Neuronal stem cell (in vitro differentiated cells): ENCODE results near the gene ZBTB26.

ENCODE experiments used
- DNase-seq: peaks from one replicate; pipeline ENCODE4 v3.0.0-alpha.2; 2013; ENCODE audit warnings: low spot score
- H2AFZ ChIP-seq: one replicate; pipeline ENCODE4 v1.6.1; 2013; ENCODE audit warnings: mild to moderate bottlenecking, low read length, inconsistent platforms
- H2AK5ac ChIP-seq: 2 replicates; pipeline ENCODE4 v1.6.1; 2013; ENCODE audit warnings: low read depth, mild to moderate bottlenecking, inconsistent platforms, low read length, moderate library complexity, mixed read lengths
- H2BK120ac ChIP-seq: 2 replicates; pipeline ENCODE4 v1.6.1; 2013; ENCODE audit warnings: low read depth, mild to moderate bottlenecking, inconsistent platforms, low read length, moderate library complexity, mixed read lengths
- H2BK12ac ChIP-seq: one replicate; pipeline ENCODE4 v1.6.1; 2013; ENCODE audit warnings: low read length, inconsistent platforms
- H2BK15ac ChIP-seq: 2 replicates; pipeline ENCODE4 v1.6.1; 2013; ENCODE audit warnings: mild to moderate bottlenecking, low read length, inconsistent platforms, mixed read lengths
- H2BK5ac ChIP-seq: one replicate; pipeline ENCODE4 v1.6.1; 2013; ENCODE audit warnings: inconsistent platforms, mild to moderate bottlenecking, low read length, moderate library complexity
- H3K14ac ChIP-seq: one replicate; pipeline ENCODE4 v1.6.1; 2013; ENCODE audit warnings: low read length, inconsistent platforms
- H3K18ac ChIP-seq: 2 replicates; pipeline ENCODE4 v1.6.1; 2013; ENCODE audit warnings: low read length, inconsistent platforms
- H3K23ac ChIP-seq: 2 replicates; pipeline ENCODE4 v1.6.1; 2013; ENCODE audit warnings: low read depth, mild to moderate bottlenecking, mixed read lengths, low read length, inconsistent platforms; ENCODE audit not compliant: poor library complexity
- H3K27ac ChIP-seq: replicated peaks from 3 replicates; pipeline ENCODE4 v1.5.1; 2013; ENCODE audit warnings: low read length, inconsistent platforms
- H3K27me3 ChIP-seq, 3 experiments: 2 replicates each; pipeline ENCODE4 v1.6.1; 2013; ENCODE audit warnings: low read length in 3 of 3, mild to moderate bottlenecking in 2 of 3, inconsistent platforms in 1 of 3, low read depth in 1 of 3, mixed read lengths in 1 of 3, moderate library complexity in 1 of 3; ENCODE audit not compliant: control insufficient read depth in 3 of 3, insufficient read depth in 3 of 3
- H3K36me3 ChIP-seq, 2 donors: replicated peaks in 1 of 2; 2 replicates each; pipeline ENCODE4 v1.6.1; 2013; ENCODE audit warnings: low read length in 2 of 2; ENCODE audit not compliant: control insufficient read depth in 2 of 2, insufficient read depth in 2 of 2
- H3K4ac ChIP-seq: 2 replicates; pipeline ENCODE4 v1.6.1; 2013; ENCODE audit warnings: inconsistent platforms, mild to moderate bottlenecking, low read length, moderate library complexity
- H3K4me1 ChIP-seq, 2 donors: 1 replicate in 1 of 2; 2 replicates in 1 of 2; pipeline ENCODE4 v1.6.1; 2013; ENCODE audit warnings: low read length in 2 of 2, low read depth in 1 of 2; ENCODE audit not compliant: control insufficient read depth in 2 of 2, insufficient read depth in 1 of 2
- H3K4me2 ChIP-seq: one replicate; pipeline ENCODE4 v1.6.1; 2013; ENCODE audit warnings: mild to moderate bottlenecking, low read length, inconsistent platforms; ENCODE audit not compliant: insufficient read depth, poor library complexity, severe bottlenecking
- H3K4me3 ChIP-seq, 2 donors: 2 replicates each; pipeline ENCODE4 v1.5.1; 2013; ENCODE audit warnings: low read length in 2 of 2, mild to moderate bottlenecking in 2 of 2, inconsistent platforms in 1 of 2, moderate library complexity in 1 of 2
- H3K79me1 ChIP-seq: one replicate; pipeline ENCODE4 v1.6.1; 2013; ENCODE audit warnings: low read depth, mild to moderate bottlenecking, inconsistent platforms, low read length, moderate library complexity
- H3K9ac ChIP-seq: one replicate; pipeline ENCODE4 v1.6.1; 2013; ENCODE audit warnings: mild to moderate bottlenecking, low read depth, low read length, inconsistent platforms; ENCODE audit not compliant: poor library complexity
- H3K9me3 ChIP-seq, 2 donors: replicated peaks in 1 of 2; 2 replicates each; pipeline versions ENCODE3 to v1.6.1; 2013; ENCODE audit warnings: low read length in 2 of 2, mild to moderate bottlenecking in 2 of 2, inconsistent platforms in 1 of 2, low read depth in 1 of 2, mixed read lengths in 1 of 2, moderate library complexity in 1 of 2; ENCODE audit not compliant: control insufficient read depth in 2 of 2, insufficient read depth in 1 of 2
- H4K8ac ChIP-seq: one replicate; pipeline ENCODE4 v1.6.1; 2013; ENCODE audit warnings: low read depth, mild to moderate bottlenecking, inconsistent platforms, low read length, moderate library complexity
- H4K91ac ChIP-seq: one replicate; pipeline ENCODE4 v1.6.1; 2013; ENCODE audit warnings: low read length, low read depth, mild to moderate bottlenecking, inconsistent platforms; ENCODE audit not compliant: poor library complexity
- WGBS, 2 donors: extraction: QIAGEN DNeasy Blood & Tissue Kit; methylation state at CpG; one replicate each; pipeline ENCODE4 v1.1.7; 2013; ENCODE audit warnings: missing lambda C conversion rate in 2 of 2, mixed read lengths in 1 of 2; ENCODE audit not compliant: insufficient read length in 2 of 2, insufficient replicate concordance in 1 of 2; ENCODE audit errors: extremely low coverage in 2 of 2; 5-methylcytosine and 5-hydroxymethylcytosine counted together

The ZBTB26 gene

DNA sequence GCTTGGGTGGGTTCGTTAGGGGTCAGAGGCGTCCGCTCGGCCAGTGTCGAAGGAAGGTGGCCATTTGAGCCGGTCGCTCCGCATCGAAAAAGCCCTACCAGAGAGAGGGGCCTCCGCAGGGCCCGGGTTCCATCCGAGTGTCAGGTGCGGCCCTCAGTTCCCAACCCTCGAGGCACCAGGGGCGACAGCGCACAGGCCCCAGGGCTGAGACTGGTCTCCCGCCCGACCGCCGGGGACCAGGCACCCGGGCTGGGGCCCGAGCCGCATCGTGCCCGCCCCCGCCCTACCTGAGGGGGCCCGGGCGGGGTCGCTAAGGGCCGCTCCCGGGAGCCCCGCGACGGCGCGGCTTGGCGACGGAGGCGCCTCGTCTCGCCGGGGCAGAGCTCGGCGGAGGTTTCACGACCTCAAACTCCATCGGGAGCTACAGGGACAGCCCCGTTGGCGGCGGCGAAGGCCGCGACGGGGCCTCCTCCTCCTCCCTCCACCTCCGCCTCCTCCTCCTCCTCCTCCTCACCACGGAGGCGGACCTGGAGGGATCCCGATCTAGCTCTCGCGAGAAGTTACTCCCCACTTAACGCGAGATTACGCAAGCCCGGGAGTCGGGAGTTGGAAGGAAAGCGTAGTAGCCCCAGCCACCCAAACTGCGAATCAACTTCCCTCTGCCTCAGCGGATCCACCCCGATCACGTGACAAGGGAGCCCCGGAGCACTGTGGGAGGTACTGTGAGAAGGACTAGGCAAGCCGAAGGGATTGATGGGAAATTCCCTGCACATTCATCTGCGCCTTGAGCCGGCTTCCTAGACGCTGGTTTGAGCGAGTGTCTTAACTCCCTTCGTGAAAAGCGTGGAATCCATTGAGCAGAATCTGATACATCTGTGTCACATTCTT lies 26.2 kb downstream of the ZBTB26 start, which contains the start of gene RC3H2:
TSS of gene RC3H2 (minus strand) at position 537 of the 888 bp plus-strand sequence. CDS start 7,850 bp downstream, outside the sequence.
- Histone ChIP-seq H4K8ac (no peak within 1 kb of the TSS), H2BK120ac (no peak within 1 kb of the TSS), H3K18ac (peak within 1 kb of the TSS; percentile 99), H2BK5ac (peak within 1 kb of the TSS; percentile 95), H3K4me1 (peaks cover 0 to 9% of the 10 kb centered on the region in 2 donors), H3K9ac (peak within 1 kb of the TSS; percentile 92), H3K27ac (peak within 1 kb of the TSS; percentile 95), H3K4ac (no peak within 1 kb of the TSS), H3K4me2 (peak within 1 kb of the TSS; percentile 71), H3K36me3 (peaks cover 0 to 35% of the 10 kb centered on the region in 2 donors), H3K27me3 (no peaks in the 10 kb centered on the region), H2BK15ac (peak within 1 kb of the TSS; percentile 94), H2BK12ac (no peak within 1 kb of the TSS), H4K91ac (no peak within 1 kb of the TSS), H2AK5ac (peak within 1 kb of the TSS; percentile 46), H3K4me3 (peak within 1 kb of the TSS; percentile 66 to 90), H3K23ac (peak within 1 kb of the TSS; percentile 100), H2AFZ (peak within 1 kb of the TSS; percentile 85), H3K14ac (peak within 1 kb of the TSS; percentile 82), H3K79me1 (no peaks in the 10 kb centered on the region), H3K9me3 (no peaks in the 10 kb centered on the region)
- DNase-seq, result peak; percentile 100
- WGBS, 2 donors, result no CpG with 5 or more reads among the region's 77 CpGs

DNA sequence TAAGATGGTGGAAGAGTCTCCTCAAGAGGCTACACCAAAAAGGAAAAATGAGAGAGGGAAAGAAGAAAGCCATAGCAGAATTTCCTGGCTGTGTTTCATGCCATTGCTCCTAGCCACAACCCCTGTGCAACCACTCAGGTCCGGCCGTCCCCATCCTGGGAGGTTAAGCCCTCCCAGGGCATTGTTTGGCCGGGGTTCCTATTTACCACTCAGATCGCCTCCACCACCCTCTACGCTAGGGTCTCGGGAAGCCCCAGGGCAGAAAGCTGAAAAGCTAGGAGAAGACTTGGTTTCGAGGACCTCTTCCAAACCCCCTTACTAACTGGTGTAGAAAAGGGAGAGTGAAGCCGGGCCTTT lies 26.9 kb downstream of the ZBTB26 start:
- Histone ChIP-seq H3K18ac (peak overlapping the region; percentile 99), H2AFZ (peak overlapping the region; percentile 85), H3K14ac (peak overlapping the region; percentile 82), H2BK5ac (peak overlapping the region; percentile 95), H3K27ac (peak overlapping the region; percentile 95), H2BK120ac (no peak overlapping the region), H3K79me1 (no peaks in the 10 kb centered on the region), H3K9ac (peak overlapping the region; percentile 92), H3K4me1 (peaks cover 0 to 9% of the 10 kb centered on the region in 2 donors), H3K4me3 (peak overlapping the region; percentile 66 to 90), H3K36me3 (peaks cover 0 to 28% of the 10 kb centered on the region in 2 donors), H3K4ac (no peak overlapping the region), H3K9me3 (no peaks in the 10 kb centered on the region), H4K8ac (no peak overlapping the region), H3K4me2 (peak overlapping the region; percentile 71), H2BK12ac (no peak overlapping the region), H3K23ac (peak overlapping the region; percentile 100), H4K91ac (no peak overlapping the region), H2BK15ac (peak overlapping the region; percentile 94), H2AK5ac (peak overlapping the region; percentile 46), H3K27me3 (no peaks in the 10 kb centered on the region)
- no CpG with 5 or more reads among the region's 8 CpGs for WGBS, 2 donors
- no peak for DNase-seq

DNA sequence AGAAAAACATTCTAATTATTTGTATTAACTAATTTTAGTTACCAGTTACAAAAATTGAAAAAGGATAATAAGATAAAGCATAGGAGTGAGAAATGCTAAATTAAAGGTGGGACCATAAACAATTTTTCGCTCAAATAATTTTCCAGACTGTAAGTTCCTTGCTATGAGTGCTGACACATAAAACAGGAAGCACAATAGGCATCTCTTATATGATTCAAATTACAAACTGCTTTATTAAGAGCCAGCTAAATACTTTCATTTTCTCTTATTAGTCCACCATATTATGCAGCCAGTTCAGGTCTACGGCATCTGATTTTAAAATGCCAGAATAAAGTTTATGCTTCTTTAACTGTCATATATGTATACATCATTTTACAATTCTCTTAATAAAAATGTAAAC lies 30.5 kb downstream of the ZBTB26 start:
- Histone ChIP-seq H3K4ac (no peak overlapping the region), H3K79me1 (peaks cover 4% of the 10 kb centered on the region), H3K27ac (no peak overlapping the region), H3K36me3 (peaks cover 4 to 40% of the 10 kb centered on the region in 2 donors), H3K18ac (no peak overlapping the region), H2AFZ (no peak overlapping the region), H4K91ac (no peak overlapping the region), H3K27me3 (no peaks in the 10 kb centered on the region), H3K9ac (no peak overlapping the region), H3K4me3 (no peak overlapping the region), H4K8ac (no peak overlapping the region), H3K4me1 (peaks cover 0 to 9% of the 10 kb centered on the region in 2 donors), H2BK15ac (no peak overlapping the region), H2BK12ac (no peak overlapping the region), H3K4me2 (no peak overlapping the region), H3K23ac (no peak overlapping the region), H3K14ac (no peak overlapping the region), H2BK5ac (no peak overlapping the region), H2BK120ac (no peak overlapping the region), H2AK5ac (no peak overlapping the region), H3K9me3 (no peaks in the 10 kb centered on the region)
- no peak for DNase-seq
- no CpG with 5 or more reads among the region's 2 CpGs for WGBS, 2 donors

DNA sequence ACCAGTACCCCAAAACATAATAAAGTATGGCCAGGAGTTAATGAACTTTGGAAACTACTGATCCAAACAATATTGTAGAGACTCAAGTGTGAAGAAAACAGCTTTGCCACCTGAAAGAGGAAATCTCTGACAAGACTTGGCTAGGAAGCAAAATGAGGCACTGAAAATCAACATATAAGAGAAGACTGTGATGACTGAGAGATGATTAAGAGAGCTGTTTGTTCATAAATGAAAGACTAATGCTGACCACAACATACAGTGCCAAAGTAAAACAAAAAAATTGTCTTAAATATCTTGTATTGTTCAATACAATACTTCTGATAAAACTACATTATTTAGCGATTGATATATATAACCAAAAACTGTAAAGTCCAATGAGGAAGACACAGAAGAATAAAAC lies 33.3 kb downstream of the ZBTB26 start:
- Histone ChIP-seq H3K9me3 (no peaks in the 10 kb centered on the region), H3K23ac (no peak overlapping the region), H3K27ac (no peak overlapping the region), H3K9ac (no peak overlapping the region), H2BK5ac (no peak overlapping the region), H4K91ac (no peak overlapping the region), H4K8ac (no peak overlapping the region), H3K79me1 (peaks cover 4% of the 10 kb centered on the region), H3K14ac (no peak overlapping the region), H3K18ac (no peak overlapping the region), H3K4me1 (peaks cover 0 to 2% of the 10 kb centered on the region in 2 donors), H2AK5ac (no peak overlapping the region), H2BK12ac (no peak overlapping the region), H2BK15ac (no peak overlapping the region), H3K4me3 (no peak overlapping the region), H3K36me3 (peaks cover 4 to 67% of the 10 kb centered on the region in 2 donors), H3K4me2 (no peak overlapping the region), H3K27me3 (no peaks in the 10 kb centered on the region), H2AFZ (no peak overlapping the region), H3K4ac (no peak overlapping the region), H2BK120ac (no peak overlapping the region)
- no peak for DNase-seq
- no CpG with 5 or more reads among the region's 1 CpG for WGBS, 2 donors
